Activated T-cell treated with anti-CD3 and anti-CD28 coated beads, Interleukin-2, amount 50 U/mL, for 72 hours (primary cell): Measurements from ENCODE around the gene PDXP. TPM values are rescaled to one million over a fixed set of nuclear protein-coding genes. Genes with fewer than 3 reads are reported as not detected.
A peak's percentile ranks its signal among the peaks of the same experiment; 100 is the strongest.

Experiments used
- ATAC-seq, 2 donors: fragments of 150-1000 bp; cut with Tn5 transposase; replicated peaks in 1 of 2; 2 replicates each; pipeline ENCODE4 v1.10.0; 2021; ENCODE audit warnings: moderate library complexity in 2 of 2, mild to moderate bottlenecking in 1 of 2
- DNase-seq, 2 donors: peaks; one replicate each; pipeline ENCODE4 v3.0.0; 2021 to 2022; ENCODE audit warnings: mixed read lengths in 1 of 2
- H3K27ac Mint-ChIP-seq: one replicate; pipeline ENCODE4 v1.8.0; 2022; ENCODE audit warnings: mild to moderate bottlenecking, moderate library complexity, mixed read lengths
- H3K27me3 Mint-ChIP-seq: one replicate; pipeline ENCODE4 v1.8.0; 2022; ENCODE audit warnings: low read depth, mixed read lengths
- H3K36me3 Mint-ChIP-seq, 2 donors: one replicate each; pipeline ENCODE4 v1.8.0; 2022; ENCODE audit warnings: mixed read lengths in 2 of 2, mild to moderate bottlenecking in 1 of 2; ENCODE audit not compliant: insufficient read depth in 2 of 2
- H3K4me1 Mint-ChIP-seq: one replicate; pipeline ENCODE4 v1.8.0; 2022; ENCODE audit warnings: low read depth, mixed read lengths
- H3K4me3 Mint-ChIP-seq, 2 donors: one replicate each; pipeline ENCODE4 v1.8.0; 2022; ENCODE audit warnings: mild to moderate bottlenecking in 2 of 2, mixed read lengths in 2 of 2, moderate library complexity in 2 of 2
- H3K9me3 Mint-ChIP-seq, 2 donors: one replicate each; pipeline ENCODE4 v1.8.0; 2022; ENCODE audit warnings: mixed read lengths in 2 of 2
- total RNA-seq, 2 donors: library from RNA; stranded (reverse); gene quantifications; one replicate each; pipeline ENCODE4 v1.2.3, GENCODE V29; 2022

PDXP gene
- total RNA-seq, 2 donors from 2014 or later: 14.8 to 17.2 TPM

GRCh38 chr22:37632174-37633088 is 26.1 kb upstream of the PDXP start:
- DNase-seq: peak; percentile 44 to 46
- H3K4me3 Mint-ChIP-seq: peak overlapping the region; percentile 80 to 89
- peak in 1 of 2 donors; percentile 8 for ATAC-seq

GRCh38 chr22:37633089-37633624 is 25.4 kb upstream of the PDXP start:
- Mint-ChIP-seq H3K27me3 (no peaks in the 10 kb centered on the region), H3K36me3 (no peaks in the 10 kb centered on the region), H3K9me3 (no peaks in the 10 kb centered on the region), H3K4me3 (peak overlapping the region; percentile 80 to 89), H3K27ac (peak overlapping the region; percentile 84), H3K4me1 (peaks cover 70% of the 10 kb centered on the region)
- ATAC-seq (peak; percentile 63), DNase-seq (peak; percentile 69 to 72)

More at GRCh38 chr22:37632174-37633088, 26.1 kb upstream of the PDXP start:
- H3K27ac Mint-ChIP-seq: peak overlapping the region; percentile 84
- no peaks in the 10 kb centered on the region for H3K9me3 Mint-ChIP-seq
- no peaks in the 10 kb centered on the region for H3K36me3 Mint-ChIP-seq
- no peaks in the 10 kb centered on the region for H3K27me3 Mint-ChIP-seq
- peaks cover 74% of the 10 kb centered on the region for H3K4me1 Mint-ChIP-seq

GRCh38 chr22:37633625-37634416 is 24.7 kb upstream of the PDXP start:
- peak overlapping the region; percentile 94 for H3K27ac Mint-ChIP-seq
- H3K4me3 Mint-ChIP-seq: peak overlapping the region; percentile 80 to 89
- H3K27me3 Mint-ChIP-seq: no peaks in the 10 kb centered on the region
- peak; percentile 71 to 74 for ATAC-seq
- H3K36me3 Mint-ChIP-seq: no peaks in the 10 kb centered on the region
- no peaks in the 10 kb centered on the region for H3K9me3 Mint-ChIP-seq
- H3K4me1 Mint-ChIP-seq: peaks cover 70% of the 10 kb centered on the region
- DNase-seq: peak; percentile 78 to 79

GRCh38 chr22:37634417-37634924 is 24.1 kb upstream of the PDXP start:
- Mint-ChIP-seq H3K4me3 (peak overlapping the region; percentile 80 to 89), H3K27ac (peak overlapping the region; percentile 94), H3K36me3 (no peaks in the 10 kb centered on the region), H3K27me3 (no peaks in the 10 kb centered on the region), H3K9me3 (no peaks in the 10 kb centered on the region), H3K4me1 (peaks cover 68% of the 10 kb centered on the region)
- peak in 1 of 2 donors; percentile 22 for DNase-seq
- ATAC-seq: no peak

GRCh38 chr22:37635157-37635556 is 23.4 kb upstream of the PDXP start:
- Mint-ChIP-seq H3K4me3 (peak overlapping the region; percentile 80 to 89), H3K27ac (peak overlapping the region; percentile 94), H3K36me3 (no peaks in the 10 kb centered on the region), H3K27me3 (no peaks in the 10 kb centered on the region), H3K4me1 (peaks cover 68% of the 10 kb centered on the region), H3K9me3 (no peaks in the 10 kb centered on the region)
- ATAC-seq: no peak
- no peak for DNase-seq

- ATAC-seq: no peak
- peaks cover 68% of the 10 kb centered on the region for H3K4me1 Mint-ChIP-seq
These were observed 22.2 kb upstream of the PDXP start for GRCh38 chr22:37636186-37636948.

GRCh38 chr22:37636949-37637273 is 21.6 kb upstream of the PDXP start:
- Mint-ChIP-seq H3K27ac (peak overlapping the region; percentile 18), H3K36me3 (peaks cover 1% of the 10 kb centered on the region in 2 donors), H3K9me3 (no peaks in the 10 kb centered on the region), H3K4me3 (peak overlapping the region in 1 of 2 donors; percentile 29), H3K27me3 (no peaks in the 10 kb centered on the region), H3K4me1 (peaks cover 65% of the 10 kb centered on the region)
- ATAC-seq (no peak), DNase-seq (no peak)

More at GRCh38 chr22:37636186-37636948, 22.2 kb upstream of the PDXP start:
- Mint-ChIP-seq H3K9me3 (no peaks in the 10 kb centered on the region), H3K36me3 (peaks cover 1% of the 10 kb centered on the region in 2 donors), H3K4me3 (peak overlapping the region; percentile 8 to 29), H3K27ac (peak overlapping the region; percentile 18), H3K27me3 (no peaks in the 10 kb centered on the region)
- DNase-seq: peak in 1 of 2 donors; percentile 26

- Mint-ChIP-seq H3K36me3 (peaks cover 4 to 8% of the 10 kb centered on the region in 2 donors), H3K9me3 (no peaks in the 10 kb centered on the region), H3K27me3 (no peaks in the 10 kb centered on the region), H3K4me3 (peak overlapping the region; percentile 87 to 95), H3K27ac (peak overlapping the region; percentile 94), H3K4me1 (peaks cover 61% of the 10 kb centered on the region)
- ATAC-seq (peak; percentile 20 to 34), DNase-seq (peak; percentile 28 to 33)
These were observed 20.0 kb upstream of the PDXP start for GRCh38 chr22:37638391-37639069.

GRCh38 chr22:37639070-37639760 is 19.3 kb upstream of the PDXP start, which contains the start of gene SH3BP1:
Gene SH3BP1 (plus strand): TSS chr22:37639669. CDS start chr22:37639788, 119 bp downstream.
- ATAC-seq: peak; percentile 56 to 63
- no peaks in the 10 kb centered on the region for H3K9me3 Mint-ChIP-seq

GRCh38 chr22:37639771-37640590 is 18.5 kb upstream of the PDXP start:
- Mint-ChIP-seq H3K27ac (peak overlapping the region; percentile 94), H3K4me1 (peaks cover 56% of the 10 kb centered on the region), H3K4me3 (peak overlapping the region; percentile 87 to 95), H3K9me3 (no peaks in the 10 kb centered on the region), H3K27me3 (no peaks in the 10 kb centered on the region), H3K36me3 (peaks cover 5 to 13% of the 10 kb centered on the region in 2 donors)
- DNase-seq (peak; percentile 43 to 44), ATAC-seq (peak in 1 of 2 donors; percentile 18)

More at GRCh38 chr22:37639070-37639760, 19.3 kb upstream of the PDXP start, which contains the start of gene SH3BP1:
- H3K27ac Mint-ChIP-seq: peak within 1 kb of the TSS; percentile 94
- peak within 1 kb of the TSS; percentile 87 to 95 for H3K4me3 Mint-ChIP-seq
- peaks cover 60% of the 10 kb centered on the region for H3K4me1 Mint-ChIP-seq
- H3K36me3 Mint-ChIP-seq: peaks cover 5 to 10% of the 10 kb centered on the region in 2 donors
- DNase-seq: peak; percentile 75 to 77
- H3K27me3 Mint-ChIP-seq: no peaks in the 10 kb centered on the region
